A673 (cell line): ENCODE results near the gene POP4. TPM values are rescaled to one million over a fixed set of nuclear protein-coding genes. Genes with fewer than 3 reads are reported as not detected.

Experiments used
- BruUV-seq: library from RNA; stranded (reverse); fragments of 400-500 nt; replicated peaks from 2 replicates; lab custom pipeline; 2021; lab: Mats Ljungman, UMichigan
- CTCF ChIA-PET: fragments of 300-600 bp; sonication (Branson Sonifier 250); formaldehyde crosslinking; loops from one replicate; lab custom pipeline; 2022; ENCODE audit warnings: antibody characterized with exemption; lab: Charles Lee
- POLR2A ChIA-PET: fragments of 300-600 bp; sonication (Branson Sonifier 250); formaldehyde crosslinking; loops from one replicate; lab custom pipeline; 2022; ENCODE audit warnings: antibody characterized with exemption; ENCODE audit not compliant: low non-redundant PET; lab: Charles Lee
- DNase-seq: peaks from one replicate; pipeline ENCODE4 v3.0.0-alpha.2; 2015; ENCODE audit warnings: low spot score
- H3K27ac ChIP-seq: fragments of 200-600 bp; sonication (generic); 2 replicates; pipeline ENCODE4 v1.5.1; 2016; ENCODE audit warnings: mixed run types, low read depth, mild to moderate bottlenecking, mixed read lengths, antibody characterized with exemption, low read length; ENCODE audit not compliant: poor library complexity, severe bottlenecking
- H3K27me3 ChIP-seq: fragments of 200-600 bp; sonication (generic); replicated peaks from 2 replicates; pipeline ENCODE4 v1.6.1; 2017; ENCODE audit warnings: mixed run types, low read depth, mild to moderate bottlenecking, mixed read lengths, antibody characterized with exemption, low read length; ENCODE audit not compliant: insufficient read depth, poor library complexity
- H3K36me3 ChIP-seq: fragments of 200-600 bp; sonication (generic); 2 replicates; pipeline ENCODE4 v1.6.1; 2016; ENCODE audit warnings: mixed run types, mild to moderate bottlenecking, mixed read lengths, antibody characterized with exemption, low read length; ENCODE audit not compliant: insufficient read depth, poor library complexity, severe bottlenecking
- H3K4me1 ChIP-seq: fragments of 200-600 bp; sonication (generic); 2 replicates; pipeline ENCODE4 v1.6.1; 2017; ENCODE audit warnings: mixed run types, mild to moderate bottlenecking, mixed read lengths, antibody characterized with exemption, low read length; ENCODE audit not compliant: insufficient read depth, poor library complexity, severe bottlenecking
- H3K4me3 ChIP-seq: fragments of 200-600 bp; sonication (generic); 2 replicates; pipeline ENCODE4 v1.5.1; 2016; ENCODE audit warnings: low read depth, mixed run types, mild to moderate bottlenecking, mixed read lengths, low read length; ENCODE audit not compliant: poor library complexity, severe bottlenecking
- H3K9me3 ChIP-seq: fragments of 200-600 bp; sonication (generic); 2 replicates; pipeline ENCODE4 v1.6.1; 2016; ENCODE audit warnings: mixed run types, low read depth, mild to moderate bottlenecking, mixed read lengths, antibody characterized with exemption, low read length; ENCODE audit not compliant: poor library complexity, severe bottlenecking
- EZH2 ChIP-seq: fragments of 200-600 bp; sonication (generic); IDR thresholded peaks from 2 replicates; pipeline ENCODE4 v1.6.1; 2017; ENCODE audit warnings: borderline replicate concordance, low read depth, mild to moderate bottlenecking, mixed read lengths, antibody characterized with exemption, low read length; ENCODE audit not compliant: poor library complexity, severe bottlenecking
- intact Hi-C: fragments of 100-400 bp; cut with micrococcal nuclease; formaldehyde crosslinking; loops from one replicate; pipeline ENCODE4 v1.10.0; 2022; ENCODE audit not compliant: unreplicated experiment
- total RNA-seq: library from RNA; stranded (reverse); gene quantifications from 2 replicates; pipeline ENCODE4 v1.2.3, GENCODE V29; 2021
- TF ChIP-seq, protein P1 (sequence below): fragments of 300-800, 200-600 bp; sonication (generic); conservative IDR thresholded peaks from 2 replicates; pipeline ENCODE4 v1.5.1; 2017; ENCODE audit warnings: low read depth, mild to moderate bottlenecking, antibody characterized with exemption, low read length, moderate library complexity, mixed read lengths

Gene POP4
- total RNA-seq, 1 experiment from 2014 or later, result 70.6 TPM

DNA sequence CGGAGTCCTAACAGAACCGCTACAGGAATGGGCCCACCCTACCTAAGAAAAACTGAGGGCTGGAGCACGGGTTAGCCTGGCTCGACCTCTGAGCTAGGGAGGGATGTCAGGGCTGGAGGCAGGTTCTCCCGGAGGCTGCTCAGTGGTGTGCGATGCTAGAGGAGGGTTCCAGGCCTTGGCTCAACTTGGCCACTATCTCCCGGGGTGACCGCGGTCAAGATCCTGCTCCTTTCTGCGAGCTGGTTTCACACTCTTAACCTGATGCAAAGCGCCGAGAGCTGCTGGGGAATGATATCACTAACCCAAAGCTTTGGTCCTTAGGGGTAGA lies 301 bp downstream of the POP4 start:
- H3K27me3 ChIP-seq, result no peaks in the 10 kb centered on the region
- POLR2A ChIA-PET, result interaction anchor here (0.6 to 0.7 kb wide), 3 partner anchors 110 to 336 kb away, joined by 3 to 5 read pairs (median 4); partner anchors contain the start of gene URI1
- peak overlapping the region; percentile 88 for H3K27ac ChIP-seq
- no peaks in the 10 kb centered on the region for H3K9me3 ChIP-seq
- BruUV-seq, result no TSS peak
- peak overlapping the region; percentile 90 for H3K4me3 ChIP-seq
- no peaks in the 10 kb centered on the region for H3K36me3 ChIP-seq
- TF ChIP-seq EZH2, result no peak
- TF ChIP-seq, protein P1, sequence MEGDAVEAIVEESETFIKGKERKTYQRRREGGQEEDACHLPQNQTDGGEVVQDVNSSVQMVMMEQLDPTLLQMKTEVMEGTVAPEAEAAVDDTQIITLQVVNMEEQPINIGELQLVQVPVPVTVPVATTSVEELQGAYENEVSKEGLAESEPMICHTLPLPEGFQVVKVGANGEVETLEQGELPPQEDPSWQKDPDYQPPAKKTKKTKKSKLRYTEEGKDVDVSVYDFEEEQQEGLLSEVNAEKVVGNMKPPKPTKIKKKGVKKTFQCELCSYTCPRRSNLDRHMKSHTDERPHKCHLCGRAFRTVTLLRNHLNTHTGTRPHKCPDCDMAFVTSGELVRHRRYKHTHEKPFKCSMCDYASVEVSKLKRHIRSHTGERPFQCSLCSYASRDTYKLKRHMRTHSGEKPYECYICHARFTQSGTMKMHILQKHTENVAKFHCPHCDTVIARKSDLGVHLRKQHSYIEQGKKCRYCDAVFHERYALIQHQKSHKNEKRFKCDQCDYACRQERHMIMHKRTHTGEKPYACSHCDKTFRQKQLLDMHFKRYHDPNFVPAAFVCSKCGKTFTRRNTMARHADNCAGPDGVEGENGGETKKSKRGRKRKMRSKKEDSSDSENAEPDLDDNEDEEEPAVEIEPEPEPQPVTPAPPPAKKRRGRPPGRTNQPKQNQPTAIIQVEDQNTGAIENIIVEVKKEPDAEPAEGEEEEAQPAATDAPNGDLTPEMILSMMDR, result no peak
- H3K4me1 ChIP-seq, result no peaks in the 10 kb centered on the region
- no peak for DNase-seq
- CTCF ChIA-PET, result interaction anchor here (1.0 kb wide), 1 partner anchor 110 kb away, joined by 4 read pairs; no protein-coding TSS in a partner anchor
- intact Hi-C loops, result no loop called here

DNA sequence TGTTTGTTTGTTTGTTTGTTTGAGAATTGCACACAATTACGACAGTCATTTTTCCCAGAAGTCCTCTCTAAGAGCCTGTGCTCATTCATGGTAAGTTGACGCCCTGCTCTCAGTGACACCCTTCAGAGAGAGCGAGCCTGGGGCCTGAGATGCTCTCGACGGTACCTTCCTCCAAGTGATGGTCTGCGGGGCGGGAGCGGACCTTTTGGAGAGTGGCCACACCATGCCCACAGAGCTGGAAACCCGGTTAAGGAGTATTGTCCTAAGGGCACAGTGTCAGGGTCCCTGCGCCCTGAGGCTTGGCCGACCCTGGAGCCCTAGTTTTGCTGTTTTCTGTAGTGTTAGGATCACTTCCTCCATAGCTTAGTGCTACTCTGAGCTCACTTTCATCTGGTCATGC lies 3.6 kb downstream of the POP4 start:
- TF ChIP-seq EZH2, result no peak
- TF ChIP-seq, protein P1, result no peak
- Histone ChIP-seq H3K9me3 (no peaks in the 10 kb centered on the region), H3K36me3 (peaks cover 10% of the 10 kb centered on the region), H3K27me3 (no peaks in the 10 kb centered on the region), H3K4me3 (no peak overlapping the region), H3K4me1 (no peaks in the 10 kb centered on the region), H3K27ac (no peak overlapping the region)
- intact Hi-C loops, result loop anchor here (1.0 kb wide), 2 partner anchors 82 to 107 kb away; no protein-coding TSS in a partner anchor
- ChIA-PET POLR2A (no interaction called here), CTCF (interaction anchor here (1.1 to 1.6 kb wide), 2 partner anchors 107 to 146 kb away, joined by 3 to 4 read pairs; no protein-coding TSS in a partner anchor)
- DNase-seq, result no peak
- BruUV-seq, result no TSS peak

DNA sequence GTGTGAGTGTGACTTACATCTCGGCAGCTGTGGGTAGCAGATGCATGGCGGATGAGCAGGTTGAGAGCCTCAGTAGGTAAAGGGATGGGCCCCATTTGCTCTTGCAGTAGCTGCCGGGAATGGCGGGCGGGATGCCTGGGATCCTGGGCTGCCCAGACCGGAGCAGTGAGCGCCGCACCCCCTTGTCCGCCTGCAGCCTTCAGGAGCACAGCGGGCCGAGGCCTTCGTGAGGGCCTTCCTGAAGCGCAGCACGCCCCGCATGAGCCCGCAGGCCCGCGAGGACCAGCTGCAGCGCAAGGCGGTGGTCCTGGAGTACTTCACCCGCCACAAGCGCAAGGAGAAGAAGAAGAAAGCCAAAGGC lies 4.1 kb downstream of the POP4 start:
- DNase-seq, result no peak
- POLR2A ChIA-PET, result interaction anchor here (0.5 to 0.6 kb wide), 2 partner anchors 10 to 253 kb away, joined by 3 to 5 read pairs; no protein-coding TSS in a partner anchor
- no TSS peak for BruUV-seq

More for the DNA sequence above, 4.1 kb downstream of the POP4 start:
- peaks cover 10% of the 10 kb centered on the region for H3K36me3 ChIP-seq
- intact Hi-C loops, result loop anchor here (1.0 kb wide), 2 partner anchors 81 to 106 kb away; no protein-coding TSS in a partner anchor
- TF ChIP-seq EZH2, result no peak
- TF ChIP-seq, protein P1, result no peak
- CTCF ChIA-PET, result interaction anchor here (0.5 to 1.6 kb wide), 6 partner anchors 20 to 145 kb away, joined by 3 to 10 read pairs (median 3); no protein-coding TSS in a partner anchor
- H3K4me3 ChIP-seq, result no peak overlapping the region
- no peak overlapping the region for H3K27ac ChIP-seq
- no peaks in the 10 kb centered on the region for H3K9me3 ChIP-seq
- H3K27me3 ChIP-seq, result no peaks in the 10 kb centered on the region
- H3K4me1 ChIP-seq, result no peaks in the 10 kb centered on the region
